GM21360 (cell line): ENCODE results near the gene ALPP.
"Not testable (repeated sequence)": the region's sequence is repeated elsewhere in the genome, so short reads cannot be mapped to it uniquely, and the experiment has no call there.

Source experiments
- ATAC-seq: cut with Tn5 transposase; IDR thresholded peaks from one replicate; pipeline ENCODE4 v1.9.1; 2021; ENCODE audit warnings: mild to moderate bottlenecking, moderate library complexity; ENCODE audit not compliant: unreplicated experiment

Gene ALPP

GRCh38 chr2:232400256-232401015 is 21.9 kb downstream of the ALPP start:
- ATAC-seq, result no peak

GRCh38 chr2:232402518-232402917 is 24.0 kb downstream of the ALPP start:
- no peak for ATAC-seq

GRCh38 chr2:232405943-232406510 is 27.5 kb downstream of the ALPP start:
- ATAC-seq, result no peak

GRCh38 chr2:232406556-232407310 is 28.2 kb downstream of the ALPP start, which contains the start of gene ALPG:
TSS of gene ALPG (plus strand) at chr2:232406844. CDS start at chr2:232406895, 51 bp downstream.
- no peak for ATAC-seq

GRCh38 chr2:232407428-232408150 is 29.0 kb downstream of the ALPP start:
- not testable (repeated sequence) for ATAC-seq

GRCh38 chr2:232408269-232408668 is 29.7 kb downstream of the ALPP start:
- ATAC-seq, result not testable (repeated sequence)

- ATAC-seq, result not testable (repeated sequence)
These were observed 31.1 kb downstream of the ALPP start for GRCh38 chr2:232409617-232410016.

- ATAC-seq, result no peak
These were observed 31.8 kb downstream of the ALPP start for GRCh38 chr2:232410238-232410900.

- no peak for ATAC-seq
These were observed 33.5 kb downstream of the ALPP start for GRCh38 chr2:232411901-232412629.

GRCh38 chr2:232412986-232413385 is 34.4 kb downstream of the ALPP start:
- no peak for ATAC-seq

- ATAC-seq, result no peak
These were observed 36.7 kb downstream of the ALPP start for GRCh38 chr2:232415138-232415690.

- ATAC-seq, result no peak
These were observed 37.4 kb downstream of the ALPP start for GRCh38 chr2:232415736-232416520.

- no peak for ATAC-seq
These were observed 38.2 kb downstream of the ALPP start for GRCh38 chr2:232416521-232417470.

GRCh38 chr2:232417489-232417888 is 38.9 kb downstream of the ALPP start:
- no peak for ATAC-seq

- no peak for ATAC-seq
These were observed 39.5 kb downstream of the ALPP start for GRCh38 chr2:232418056-232418455.

- no peak for ATAC-seq
These were observed 40.1 kb downstream of the ALPP start for GRCh38 chr2:232418466-232419244.
